ENCODE results near the gene GOLGA2.
A peak's percentile ranks its signal among the peaks of the same experiment; 100 is the strongest.

GOLGA2 gene
- total RNA-seq: 47.7 to 72.5 (median 58.9) reads per million in 4 donors

GRCh38 chr9:128275198-128276007 is at the start of gene GOLGA2:
Gene GOLGA2 (minus strand): TSS chr9:128276007. CDS start chr9:128275976, 31 bp downstream.
- no peak for DNase-seq

- no peak for DNase-seq
These were observed 48.6 kb upstream of the GOLGA2 start for GRCh38 chr9:128324401-128324800.

GRCh38 chr9:128323791-128324190 is 48.0 kb upstream of the GOLGA2 start:
- DNase-seq: no peak

- DNase-seq: no peak
These were observed 47.5 kb upstream of the GOLGA2 start for GRCh38 chr9:128323212-128323730.

- peak; percentile 84 to 95 (median 89) for DNase-seq
These were observed 46.8 kb upstream of the GOLGA2 start, which contains the start of the genes COQ4 and TRUB2 for GRCh38 chr9:128322404-128323211. Gene COQ4 (plus strand): TSS chr9:128322839. CDS start chr9:128322859, 20 bp downstream. Gene TRUB2 (minus strand): TSS chr9:128322447. CDS start chr9:128322408, 39 bp downstream.

GRCh38 chr9:128321879-128322403 is 46.1 kb upstream of the GOLGA2 start:
- DNase-seq: no peak

- DNase-seq: no peak
These were observed 45.5 kb upstream of the GOLGA2 start for GRCh38 chr9:128321343-128321742.

GRCh38 chr9:128317629-128318028 is 41.8 kb upstream of the GOLGA2 start:
- DNase-seq: no peak

GRCh38 chr9:128316421-128316820 is 40.6 kb upstream of the GOLGA2 start:
- DNase-seq: no peak

- no peak for DNase-seq
These were observed 38.9 kb upstream of the GOLGA2 start for GRCh38 chr9:128314697-128315096.

- DNase-seq: no peak
These were observed 34.7 kb upstream of the GOLGA2 start for GRCh38 chr9:128310461-128310860.

GRCh38 chr9:128309551-128309950 is 33.7 kb upstream of the GOLGA2 start:
- DNase-seq: no peak

GRCh38 chr9:128304971-128305288 is 29.1 kb upstream of the GOLGA2 start:
- DNase-seq: no peak

- no peak for DNase-seq
These were observed 28.5 kb upstream of the GOLGA2 start for GRCh38 chr9:128304136-128304970.

GRCh38 chr9:128298535-128299482 is 23.0 kb upstream of the GOLGA2 start:
- DNase-seq: no peak

- no peak for DNase-seq
These were observed 21.5 kb upstream of the GOLGA2 start for GRCh38 chr9:128297221-128297773.

- no peak for DNase-seq
These were observed 20.8 kb upstream of the GOLGA2 start for GRCh38 chr9:128296340-128297220.

GRCh38 chr9:128294142-128294541 is 18.3 kb upstream of the GOLGA2 start:
- no peak for DNase-seq

GRCh38 chr9:128293091-128293490 is 17.3 kb upstream of the GOLGA2 start:
- no peak for DNase-seq

GRCh38 chr9:128292009-128292408 is 16.2 kb upstream of the GOLGA2 start:
- DNase-seq: no peak

All from T-helper 1 cell (primary cell).